Measurements from ENCODE around the gene KRT2. TPM values are rescaled to one million over a fixed set of nuclear protein-coding genes. Genes with fewer than 3 reads are reported as not detected.

The KRT2 gene
- total RNA-seq, 6 experiments from 2014 or later: not detected

- no peaks in the 10 kb centered on the region for H3K4me1 Mint-ChIP-seq (ENCODE audit: low read depth)
- H3K4me3 Mint-ChIP-seq: no peak overlapping the region
- no peak for TF ChIP-seq CTCF (IDR thresholded peaks at IDR 0.05)
- no peaks in the 10 kb centered on the region for H3K36me3 Mint-ChIP-seq (ENCODE audit: low read depth)
- no peak for DNase-seq
- peaks cover 43% of the 10 kb centered on the region for H3K27me3 Mint-ChIP-seq (ENCODE audit: insufficient read depth)
- H3K27ac Mint-ChIP-seq: no peak overlapping the region
- H3K9me3 Mint-ChIP-seq: no peaks in the 10 kb centered on the region
Observed at GRCh38 chr12:52598966-52599365, 53.0 kb downstream of the KRT2 start.

Other genes starting within 250 kb of the KRT2 start
- not detected for gene KRT82, start 245.9 kb downstream of the KRT2 start, total RNA-seq (2021; fragmentation: NEBNext Ultra II Directional; extraction: Animal tissue kit (Norgen Biotek cat#: 25700))
- not detected for gene KRT75, start 217.8 kb downstream of the KRT2 start, total RNA-seq (2021; fragmentation: NEBNext Ultra II Directional; extraction: Animal tissue kit (Norgen Biotek cat#: 25700))
- gene KRT6B, start 200.1 kb downstream of the KRT2 start, total RNA-seq (2021; fragmentation: NEBNext Ultra II Directional; extraction: Animal tissue kit (Norgen Biotek cat#: 25700)): not detected
- gene KRT6C, start 178.4 kb downstream of the KRT2 start, total RNA-seq (2021; fragmentation: NEBNext Ultra II Directional; extraction: Animal tissue kit (Norgen Biotek cat#: 25700)): not detected
- gene KRT6A, start 159.0 kb downstream of the KRT2 start, total RNA-seq (2021; fragmentation: NEBNext Ultra II Directional; extraction: Animal tissue kit (Norgen Biotek cat#: 25700)): not detected
- gene KRT5, start 131.8 kb downstream of the KRT2 start, total RNA-seq (2021; fragmentation: NEBNext Ultra II Directional; extraction: Animal tissue kit (Norgen Biotek cat#: 25700)): not detected
- gene KRT71, start 99.1 kb downstream of the KRT2 start, total RNA-seq (2021; fragmentation: NEBNext Ultra II Directional; extraction: Animal tissue kit (Norgen Biotek cat#: 25700)): not detected
- gene KRT74, start 78.4 kb downstream of the KRT2 start, total RNA-seq (2021; fragmentation: NEBNext Ultra II Directional; extraction: Animal tissue kit (Norgen Biotek cat#: 25700)): not detected
- gene KRT72, start 50.7 kb downstream of the KRT2 start, total RNA-seq (2021; fragmentation: NEBNext Ultra II Directional; extraction: Animal tissue kit (Norgen Biotek cat#: 25700)): not detected
- gene KRT73, start 33.7 kb downstream of the KRT2 start, total RNA-seq (2021; fragmentation: NEBNext Ultra II Directional; extraction: Animal tissue kit (Norgen Biotek cat#: 25700)): not detected
- gene KRT1, start 28.2 kb upstream of the KRT2 start, total RNA-seq (2021; fragmentation: NEBNext Ultra II Directional; extraction: Animal tissue kit (Norgen Biotek cat#: 25700)): not detected
- not detected for gene KRT77, start 51.3 kb upstream of the KRT2 start, total RNA-seq (2021; fragmentation: NEBNext Ultra II Directional; extraction: Animal tissue kit (Norgen Biotek cat#: 25700))
- gene KRT76, start 125.1 kb upstream of the KRT2 start, total RNA-seq (2021; fragmentation: NEBNext Ultra II Directional; extraction: Animal tissue kit (Norgen Biotek cat#: 25700)): not detected
- gene KRT3, start 143.9 kb upstream of the KRT2 start, total RNA-seq (2021; fragmentation: NEBNext Ultra II Directional; extraction: Animal tissue kit (Norgen Biotek cat#: 25700)): not detected
- under 1 TPM in 4 of 6 experiments, not detected in 2; 0.18 to 0.31 (median 0.30) TPM for gene KRT4, start 161.9 kb upstream of the KRT2 start, total RNA-seq (2021; fragmentation: NEBNext Ultra II Directional; extraction: Animal tissue kit (Norgen Biotek cat#: 25700))
- not detected for gene KRT79, start 182.1 kb upstream of the KRT2 start, total RNA-seq (2021; fragmentation: NEBNext Ultra II Directional; extraction: Animal tissue kit (Norgen Biotek cat#: 25700))
- under 1 TPM in 1 of 6 experiments, not detected in 5; 0.30 TPM for gene KRT78, start 196.8 kb upstream of the KRT2 start, total RNA-seq (2021; fragmentation: NEBNext Ultra II Directional; extraction: Animal tissue kit (Norgen Biotek cat#: 25700))